Measurements from ENCODE around the gene MAPKAP1.

Gene MAPKAP1

DNA sequence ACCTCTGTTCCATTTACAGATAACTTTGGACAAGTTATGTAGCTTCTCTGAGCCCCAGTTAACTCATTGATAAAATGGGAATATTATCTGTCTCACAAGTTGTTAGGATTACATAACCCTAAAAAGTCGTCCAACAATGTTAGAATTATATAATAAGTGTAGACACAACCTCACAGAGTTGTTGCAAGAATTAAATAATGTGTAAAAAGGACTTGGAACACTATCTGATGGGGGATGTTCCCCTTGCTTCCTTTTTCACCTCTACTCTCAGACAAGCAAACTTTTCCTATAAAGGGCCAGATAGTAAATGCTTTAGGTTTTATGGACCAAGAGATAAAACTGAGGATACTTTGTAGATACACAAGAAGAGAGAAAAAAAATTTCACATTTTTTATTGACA lies 251.9 kb downstream of the MAPKAP1 start:
- no peak for DNase-seq (ENCODE audit: low spot score)

DNA sequence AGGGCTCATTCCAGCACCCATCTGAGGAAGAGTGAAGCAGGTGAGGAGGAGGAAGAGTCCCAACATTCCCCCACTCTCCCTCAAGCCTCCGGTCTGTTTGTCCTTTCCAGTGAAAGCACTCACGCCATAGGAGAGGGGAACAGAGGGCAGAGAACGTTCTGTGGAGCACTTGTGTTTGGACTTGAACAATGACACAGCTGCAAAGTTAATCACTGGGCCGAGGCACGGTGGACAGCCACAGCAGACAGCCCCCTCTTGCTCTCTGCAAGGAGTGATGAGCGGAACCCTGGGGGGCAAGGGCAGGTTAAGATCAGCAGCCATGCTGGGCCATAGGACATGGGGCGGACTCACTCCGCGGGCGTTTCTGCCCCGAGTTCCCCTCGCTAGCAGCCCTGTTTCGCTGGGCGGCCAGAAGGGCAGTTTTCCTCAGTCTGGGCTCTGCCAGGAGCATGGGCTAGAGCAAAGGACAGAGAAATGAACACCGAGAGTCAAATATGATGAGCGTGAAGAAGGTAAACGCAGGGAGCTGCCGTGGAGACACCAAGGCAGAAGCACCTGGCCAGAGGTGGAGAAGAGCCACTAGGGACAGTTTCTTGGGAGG lies 259.7 kb downstream of the MAPKAP1 start:
- DNase-seq (ENCODE audit: low spot score): no peak

DNA sequence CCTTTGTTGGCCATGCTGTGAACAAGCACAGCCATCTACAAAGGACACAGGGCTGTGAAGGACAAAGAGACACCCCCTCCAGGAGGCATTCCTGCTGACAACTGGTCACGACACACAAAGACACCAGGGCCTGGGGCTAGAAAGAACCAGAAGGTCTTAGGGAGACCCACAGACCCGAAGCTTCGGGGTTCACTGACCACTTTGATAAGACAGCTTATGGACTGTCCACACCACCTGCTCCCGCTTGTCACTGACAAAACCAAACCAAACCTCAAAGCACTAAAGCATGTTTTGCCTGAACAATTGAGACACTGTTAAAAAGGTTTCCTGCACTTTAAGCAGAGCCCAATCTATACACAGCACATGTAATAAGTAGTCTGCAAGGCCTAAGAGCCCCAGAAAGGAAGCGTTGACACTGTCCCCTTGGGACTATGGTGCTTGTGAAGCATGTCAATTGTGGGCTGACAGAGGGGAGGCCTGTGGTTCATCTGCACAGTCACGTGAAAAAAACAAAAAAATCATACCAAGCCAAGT lies 260.4 kb downstream of the MAPKAP1 start:
- no peak for DNase-seq (ENCODE audit: low spot score)

DNA sequence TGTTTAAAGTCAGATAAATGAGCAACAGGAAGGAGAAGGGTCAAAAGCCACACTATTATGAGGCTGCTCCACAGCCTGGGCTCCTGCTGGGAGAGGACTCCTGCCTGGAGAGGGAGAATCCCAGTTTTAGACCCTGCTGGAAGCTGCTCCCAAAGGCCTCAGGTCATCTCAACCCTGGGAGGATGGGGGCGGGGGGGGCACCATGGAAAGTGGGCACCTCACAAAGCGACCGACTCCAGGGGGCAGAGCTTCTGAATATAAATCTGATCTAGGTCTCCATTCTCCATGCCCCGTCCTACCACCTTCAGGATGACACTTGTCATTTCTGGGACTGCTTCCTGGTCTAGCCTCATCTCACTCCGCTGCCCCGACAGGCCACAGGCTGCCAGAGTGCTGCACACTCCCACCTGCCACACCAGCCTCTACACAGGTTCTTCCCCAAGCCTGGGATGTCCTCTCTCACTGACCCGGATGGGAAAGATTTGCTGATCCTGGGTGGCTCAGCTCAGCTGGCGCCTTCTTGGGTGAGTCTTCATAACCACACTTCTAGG lies 262.0 kb downstream of the MAPKAP1 start:
- DNase-seq (ENCODE audit: low spot score): no peak

DNA sequence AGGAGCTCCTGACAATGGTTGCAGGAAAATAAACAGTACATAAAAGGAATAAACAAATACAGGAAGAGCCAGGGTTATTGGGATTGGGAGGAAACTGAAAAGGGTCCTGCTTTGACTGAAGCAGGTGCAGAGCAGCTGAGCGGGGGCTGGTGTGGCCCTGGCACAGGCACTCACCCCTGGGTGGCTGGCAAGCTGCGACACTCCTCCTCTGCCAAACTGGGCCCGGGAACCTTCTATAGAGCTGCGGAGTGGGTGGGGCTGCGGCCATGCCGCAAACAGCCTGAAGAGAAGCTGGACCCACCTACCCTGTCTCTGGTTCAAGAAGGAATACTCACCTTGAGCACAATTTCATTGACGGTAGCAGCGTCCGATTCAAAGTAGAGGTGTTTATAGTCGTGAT lies 262.8 kb downstream of the MAPKAP1 start:
- no peak for DNase-seq (ENCODE audit: low spot score)

DNA sequence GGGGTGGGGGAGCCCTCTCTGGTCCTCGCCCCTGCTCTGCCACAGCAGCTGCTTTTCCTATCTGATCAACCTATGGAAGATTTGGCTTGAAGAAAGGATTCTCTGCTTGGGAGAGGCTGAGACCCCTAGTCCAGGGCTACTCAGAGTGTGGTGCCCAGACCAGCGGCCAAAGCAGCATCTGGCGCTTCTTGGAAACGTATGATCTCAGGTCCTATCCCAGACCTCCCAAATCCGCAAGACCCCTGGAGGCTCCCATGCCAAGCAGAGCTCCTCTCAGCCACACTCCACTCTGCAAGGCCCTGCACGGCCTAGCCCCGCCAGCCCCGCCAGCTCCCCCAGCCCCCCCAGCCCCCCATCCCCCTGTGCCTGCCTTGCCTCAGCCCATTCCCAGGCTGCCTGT lies 263.6 kb downstream of the MAPKAP1 start:
- no peak for DNase-seq (ENCODE audit: low spot score)

DNA sequence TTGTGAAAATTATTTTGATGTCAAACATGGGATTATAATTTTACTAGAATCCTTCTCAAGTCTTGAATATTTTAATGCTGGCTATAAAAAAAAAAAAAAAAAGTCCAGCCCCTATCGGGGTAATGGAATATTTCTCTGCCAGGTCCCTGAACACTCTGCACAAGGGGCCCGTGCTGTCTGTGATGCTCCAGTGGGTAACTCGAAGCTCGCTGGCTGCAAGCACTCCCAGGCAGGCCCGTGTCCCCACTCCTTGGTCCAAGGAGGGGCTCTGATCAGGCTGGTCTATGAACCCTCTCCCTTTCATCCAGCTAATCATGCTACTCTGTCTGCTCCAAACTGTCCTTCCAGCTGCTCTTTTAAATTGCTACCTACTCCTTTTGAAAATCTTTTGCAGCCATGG lies 264.6 kb downstream of the MAPKAP1 start:
- DNase-seq (ENCODE audit: low spot score): no peak

DNA sequence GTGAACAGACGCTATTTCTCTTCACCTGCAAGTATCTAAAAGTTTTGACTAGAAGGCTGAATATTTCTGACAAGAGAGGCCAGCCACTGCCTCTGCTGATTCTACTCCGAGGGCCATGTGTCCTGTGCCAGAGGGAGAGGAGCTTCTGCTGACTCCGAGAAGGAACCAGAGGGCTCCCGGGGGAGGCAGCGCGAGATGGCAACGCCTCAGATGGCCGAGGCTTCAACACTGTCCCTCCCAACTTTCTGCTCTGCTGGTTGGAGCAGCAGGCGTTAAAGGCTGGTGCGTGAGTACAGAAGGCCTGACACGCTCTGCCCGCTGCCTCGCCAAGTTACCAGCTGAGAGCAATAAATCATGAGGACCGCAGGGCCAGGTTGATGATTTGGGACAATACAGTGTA lies 266.6 kb downstream of the MAPKAP1 start:
- no peak for DNase-seq (ENCODE audit: low spot score)

DNA sequence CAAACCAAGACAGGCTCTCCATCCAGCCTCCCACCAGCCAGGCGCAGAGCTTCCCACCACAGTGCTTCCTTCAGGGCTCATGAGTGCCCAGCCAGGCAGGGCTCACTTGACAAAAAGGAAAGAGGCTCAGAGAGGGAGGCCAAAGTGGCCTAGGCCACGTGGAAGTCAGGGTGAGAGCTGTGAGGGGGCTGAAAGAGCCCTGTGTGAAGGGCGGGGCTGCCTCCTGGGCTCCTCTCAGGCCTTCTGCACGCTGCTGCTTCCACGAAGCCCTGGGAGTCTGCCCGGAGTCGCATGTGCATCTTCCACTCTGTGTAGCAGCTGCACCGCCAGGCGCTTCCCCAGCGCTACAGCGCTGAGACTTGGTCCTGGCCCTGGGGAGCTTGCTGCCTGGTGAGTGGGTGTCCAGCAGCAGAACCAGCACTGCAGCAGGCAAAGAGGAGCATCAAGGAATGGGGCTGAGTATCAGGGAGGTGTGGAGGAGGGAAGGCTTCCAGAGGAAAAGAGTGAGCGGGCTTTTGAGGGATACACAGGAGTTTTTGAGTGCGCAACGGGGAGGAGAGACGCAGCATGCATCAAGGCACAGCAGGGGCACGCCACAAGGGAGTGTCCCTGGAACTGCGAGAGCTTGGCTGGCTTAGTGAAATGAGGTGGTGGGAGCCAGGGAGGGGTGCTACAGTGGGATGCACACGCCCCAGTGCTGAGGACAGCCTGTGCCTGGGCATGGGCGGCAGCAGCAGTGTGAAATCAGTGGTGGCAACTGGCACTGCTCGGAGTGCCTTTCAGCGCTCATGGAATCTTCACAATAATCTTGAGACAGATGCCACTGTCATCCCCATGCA lies 267.4 kb downstream of the MAPKAP1 start:
- DNase-seq (ENCODE audit: low spot score): no peak

DNA sequence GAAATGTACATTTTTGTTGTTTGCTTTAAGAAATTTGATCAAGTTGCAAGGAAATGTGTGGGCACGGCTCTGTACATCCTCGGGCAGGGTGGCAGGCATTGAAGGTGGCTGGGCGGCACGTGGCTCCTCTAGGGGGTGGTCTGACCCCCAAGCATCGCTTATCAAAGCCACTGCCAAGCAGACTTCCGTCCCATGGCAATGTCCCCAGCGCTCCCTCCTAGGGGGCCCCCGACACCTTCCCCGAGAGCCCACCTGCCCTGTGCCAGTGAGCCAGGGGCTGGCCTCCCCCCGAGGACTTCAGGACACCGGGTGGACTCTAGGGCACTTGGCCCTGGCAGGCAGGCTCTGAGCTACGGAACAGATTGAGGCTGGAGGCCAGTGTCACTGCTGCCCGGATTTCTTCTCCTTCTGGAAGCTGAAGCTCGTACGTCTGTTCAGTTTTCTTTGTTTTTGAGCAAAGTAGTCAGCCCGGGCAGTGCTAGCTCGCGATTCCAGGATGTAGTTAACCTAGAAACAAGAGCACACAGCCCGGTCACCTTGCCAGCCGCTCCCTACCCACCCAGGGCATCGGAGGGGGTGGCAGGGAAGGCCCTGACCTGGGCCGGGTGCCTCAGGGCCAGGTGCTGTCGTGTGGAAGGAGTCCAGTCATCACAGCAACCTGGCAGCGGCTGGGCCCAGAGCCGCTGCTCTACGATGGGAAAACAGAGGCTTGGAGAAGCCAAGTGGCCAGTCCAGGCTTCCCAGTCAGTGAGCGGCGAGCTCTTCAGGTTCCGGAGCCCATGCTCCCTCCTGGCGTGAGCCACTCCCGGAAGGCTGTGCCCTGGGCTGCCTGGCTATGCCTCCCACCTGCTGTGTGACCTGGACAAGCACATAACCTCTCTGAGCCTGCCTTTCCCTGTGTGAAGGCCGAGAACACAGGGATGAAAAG lies 268.2 kb downstream of the MAPKAP1 start:
- DNase-seq (ENCODE audit: low spot score): no peak

DNA sequence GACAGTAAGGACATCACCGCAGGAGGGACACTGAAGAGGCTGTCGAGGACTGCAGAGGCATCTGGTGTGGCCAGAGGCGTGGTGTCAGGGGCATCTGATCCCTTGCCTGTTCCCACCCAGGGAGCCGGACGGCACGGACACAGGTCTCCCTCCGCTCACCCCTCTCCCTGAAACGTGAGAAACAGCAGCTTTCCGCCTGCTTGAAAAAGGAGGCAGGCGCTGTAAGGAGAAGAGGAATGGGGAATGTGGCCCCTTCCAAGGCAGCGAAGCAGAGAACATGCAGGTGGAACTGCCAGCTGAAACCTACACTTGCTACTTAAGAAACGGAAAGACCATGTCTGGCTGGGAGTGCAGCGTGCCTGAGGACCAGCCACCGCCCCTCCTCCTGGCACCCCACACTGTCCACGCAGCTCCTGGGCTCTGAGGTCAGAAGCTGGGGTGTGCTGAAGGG lies 269.2 kb downstream of the MAPKAP1 start:
- DNase-seq (ENCODE audit: low spot score): no peak

DNA sequence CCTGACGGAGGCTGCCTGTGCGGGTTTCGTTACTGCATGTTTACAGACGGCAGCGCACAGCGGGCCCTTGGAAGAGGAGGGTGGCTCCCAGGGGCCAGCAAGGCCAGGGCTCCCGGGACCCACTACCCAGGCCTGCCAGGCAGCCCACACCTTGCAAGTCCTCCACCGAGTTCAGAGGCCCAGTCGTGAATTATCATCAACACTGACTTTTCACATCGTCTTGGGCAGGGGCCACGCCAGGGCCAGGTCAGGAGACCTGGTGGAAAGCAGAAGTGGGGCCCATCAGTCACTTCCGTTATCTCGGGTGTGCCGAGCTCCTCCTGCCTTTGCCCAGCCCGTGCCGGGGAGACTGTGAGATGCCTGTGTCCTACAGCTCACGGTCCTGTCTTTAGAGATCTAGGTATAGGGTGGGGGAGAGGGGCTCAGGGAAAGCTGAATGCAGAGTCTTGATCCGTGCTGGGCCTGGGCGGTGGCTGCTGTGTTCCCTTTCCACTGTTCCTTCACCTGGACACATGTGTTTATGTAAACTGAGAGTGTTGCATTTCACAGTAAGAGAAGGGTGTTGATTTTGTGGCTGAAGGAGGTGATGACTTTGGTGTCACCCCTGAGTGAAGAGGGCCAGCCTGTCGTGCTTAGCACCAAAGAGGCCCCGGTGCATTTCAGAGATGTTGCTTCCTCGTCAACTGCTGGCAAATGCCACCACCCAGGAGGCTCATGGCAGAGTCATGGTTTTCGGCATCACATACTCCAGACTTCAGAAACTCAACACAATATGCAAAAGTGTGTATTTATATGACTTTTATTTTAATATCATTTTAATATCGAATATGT lies 270.2 kb downstream of the MAPKAP1 start:
- DNase-seq (ENCODE audit: low spot score): no peak

DNA sequence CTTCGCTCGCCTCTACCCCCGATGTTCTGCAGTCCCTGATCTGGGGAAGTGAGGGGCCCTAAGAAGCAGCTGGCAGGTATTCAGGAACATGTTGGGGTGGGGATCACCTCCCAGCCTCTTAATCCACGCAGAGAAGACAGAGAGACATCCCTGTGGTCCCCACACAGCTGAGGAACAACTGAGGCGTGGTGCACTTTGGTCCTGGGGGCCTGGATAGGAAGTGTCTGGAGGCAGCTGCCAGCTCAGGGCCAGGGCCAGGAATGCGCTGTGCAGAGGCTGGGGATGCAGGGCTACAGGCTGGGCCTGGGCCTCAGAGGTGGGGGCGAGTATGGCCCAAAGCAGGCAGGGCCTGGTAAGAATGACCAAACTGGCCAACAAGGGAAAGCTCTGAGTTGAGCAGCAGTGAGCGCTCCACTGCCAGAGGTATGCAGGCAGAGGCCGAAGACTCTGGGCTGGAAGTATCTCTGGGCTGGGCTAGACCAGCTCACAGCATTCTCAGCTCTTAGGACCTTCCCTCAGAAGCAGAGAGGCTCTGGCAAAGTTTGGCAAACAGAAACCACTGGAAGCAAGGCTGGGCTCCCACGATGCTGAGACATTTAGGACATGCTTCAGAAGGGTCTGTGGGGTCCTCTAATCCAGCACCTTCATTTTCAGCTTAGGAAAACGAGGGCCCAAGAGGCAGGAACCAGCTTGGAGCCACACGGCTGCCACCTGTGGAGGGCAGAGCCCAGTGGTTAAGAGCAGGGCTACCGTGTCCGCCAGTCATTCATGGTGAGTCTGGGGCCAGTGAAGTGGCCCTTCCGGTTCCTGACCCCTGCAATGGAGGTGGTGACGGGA lies 271.0 kb downstream of the MAPKAP1 start:
- DNase-seq (ENCODE audit: low spot score): no peak

DNA sequence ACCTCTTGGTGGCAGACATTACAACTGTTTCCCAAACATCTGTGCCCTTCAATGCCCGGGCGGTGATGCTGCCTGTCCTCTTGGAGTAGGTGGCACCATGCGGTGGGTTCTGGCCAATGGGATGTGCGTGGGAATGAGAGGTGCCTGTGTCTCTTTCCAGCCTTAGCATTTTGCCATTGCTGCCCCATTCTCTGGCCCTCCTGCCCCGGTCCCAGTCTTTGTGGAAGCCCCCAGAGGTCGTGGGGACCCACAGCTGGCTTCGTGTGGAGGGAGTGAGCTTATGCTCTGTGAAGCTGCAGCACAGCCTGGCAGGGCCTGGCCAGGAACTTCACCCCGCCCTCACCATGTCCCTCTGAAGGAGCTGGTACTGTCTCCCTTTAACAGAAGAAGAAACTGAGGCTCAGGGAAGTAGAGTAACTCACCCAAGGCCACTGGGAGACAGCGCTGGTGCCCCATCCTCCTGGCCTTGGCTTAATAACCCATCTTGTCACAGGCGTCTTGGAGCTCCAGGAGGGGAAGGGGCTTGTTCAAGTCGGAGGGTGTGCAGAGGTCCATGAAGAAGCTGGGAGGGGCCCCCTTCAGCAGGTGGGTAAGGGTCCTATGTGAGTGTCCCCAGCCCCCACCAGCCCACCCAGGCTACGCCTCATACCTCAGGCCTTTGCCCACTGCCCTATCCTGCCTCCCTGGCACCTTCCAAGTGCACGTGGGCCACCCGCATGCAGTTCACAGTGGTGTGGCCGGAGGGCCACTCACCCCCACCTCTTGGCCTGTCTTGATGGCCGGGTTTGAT lies 271.8 kb downstream of the MAPKAP1 start:
- no peak for DNase-seq (ENCODE audit: low spot score)

DNA sequence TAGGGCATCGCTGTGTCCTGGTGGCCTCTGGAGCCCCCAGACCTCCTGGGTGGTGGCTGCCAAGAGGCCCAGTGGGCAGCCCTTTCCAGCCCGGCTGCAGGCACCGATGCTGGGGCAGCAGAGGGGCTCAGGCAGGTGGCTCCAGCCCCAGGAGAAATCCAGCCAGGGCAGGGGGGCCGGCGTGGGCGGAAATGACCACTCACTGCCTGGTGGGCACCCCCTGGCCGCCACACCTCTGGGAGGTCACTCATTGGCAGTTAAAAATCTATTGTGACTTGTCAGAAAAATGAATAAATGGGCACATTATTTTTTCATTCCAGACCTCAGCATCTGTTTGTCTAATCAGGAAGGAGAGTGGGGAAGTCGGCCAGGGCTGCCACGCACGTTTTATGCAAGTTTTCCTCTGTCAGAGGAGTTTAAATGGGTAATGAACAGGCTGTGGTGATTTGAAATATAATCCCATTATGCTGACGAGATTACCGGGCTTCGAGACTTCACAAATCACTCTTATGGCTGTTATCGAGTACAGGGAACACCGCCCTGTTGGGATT lies 273.5 kb downstream of the MAPKAP1 start:
- DNase-seq (ENCODE audit: low spot score): no peak

DNA sequence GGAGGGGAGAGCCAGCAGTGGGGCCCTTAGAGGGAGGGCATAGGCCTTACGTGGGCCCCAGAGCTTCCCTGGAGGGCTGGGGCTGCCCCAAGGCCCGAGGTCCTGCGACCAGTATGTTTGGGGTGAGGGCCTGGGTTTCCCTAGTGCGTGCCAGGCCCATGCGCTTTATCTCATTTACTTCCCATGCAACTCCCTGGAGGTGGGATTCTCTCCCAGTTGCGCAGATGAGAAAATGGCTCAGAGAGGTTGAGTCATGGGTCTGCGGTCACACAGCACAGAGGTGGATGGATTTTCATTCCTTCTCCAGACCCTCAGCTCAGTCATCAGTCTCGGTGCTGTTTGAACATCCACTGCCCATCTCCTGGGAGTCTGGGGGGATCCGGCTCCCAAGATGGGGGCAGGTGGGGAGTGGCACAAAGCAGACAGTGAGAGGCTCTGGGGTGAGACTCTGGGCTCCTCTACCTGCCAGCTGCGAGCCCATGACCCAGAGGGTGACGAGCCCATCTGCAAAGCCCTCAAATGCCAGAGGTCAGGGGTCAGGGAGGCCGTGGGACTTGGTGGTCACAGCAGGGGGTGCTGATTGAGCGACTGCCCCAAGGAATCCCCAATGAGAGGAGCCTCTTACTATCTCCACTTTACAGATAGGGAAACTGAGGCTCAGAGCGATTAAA lies 274.2 kb downstream of the MAPKAP1 start:
- no peak for DNase-seq (ENCODE audit: low spot score)

DNA sequence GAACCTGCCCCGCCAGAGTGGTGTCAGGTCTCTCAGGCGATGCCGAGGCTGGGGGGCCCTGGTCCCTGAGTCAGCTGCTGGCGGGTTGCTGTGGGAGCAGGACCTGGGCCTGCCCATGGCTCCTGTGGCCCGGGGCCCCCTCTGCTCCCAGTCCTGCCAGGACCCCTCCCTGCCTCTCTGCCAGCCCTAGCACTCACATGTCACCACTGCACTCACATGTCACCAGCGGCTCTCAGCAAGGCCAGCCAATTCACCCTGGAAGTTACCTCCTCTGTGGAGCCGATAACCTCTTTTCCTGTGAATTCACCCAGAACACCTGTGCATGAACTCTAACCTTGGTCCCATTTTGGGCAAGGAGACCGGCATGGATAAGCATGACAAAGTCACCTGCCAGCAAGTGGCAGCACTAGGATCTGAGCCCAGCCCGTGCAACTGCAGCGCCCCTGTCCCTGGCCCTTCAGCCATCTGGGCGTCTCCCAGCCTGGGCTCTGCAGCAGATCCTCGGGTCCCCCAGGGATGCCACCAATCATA lies 275.2 kb downstream of the MAPKAP1 start:
- peak; percentile 47 for DNase-seq (ENCODE audit: low spot score)

DNA sequence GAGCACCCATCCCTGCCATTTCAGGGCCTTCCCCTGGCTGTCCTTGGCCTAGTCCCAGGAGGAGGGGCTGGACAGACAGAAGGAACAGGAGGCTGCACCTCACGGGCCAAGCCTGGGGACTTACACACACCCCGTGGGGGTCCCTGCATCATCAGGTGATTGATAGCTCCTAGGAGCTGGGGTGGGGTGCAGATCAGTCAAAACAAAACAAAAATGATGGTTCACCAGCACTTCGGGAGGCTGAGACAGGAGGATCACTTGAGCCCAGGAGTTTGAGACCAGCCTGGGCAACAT lies 276.0 kb downstream of the MAPKAP1 start:
- no peak for DNase-seq (ENCODE audit: low spot score)
